ENCODE results near the gene ARL5C. TPM values are rescaled to one million over a fixed set of nuclear protein-coding genes. Genes with fewer than 3 reads are reported as not detected.

ARL5C gene
- total and polyA plus RNA-seq, 2 donors (not counting 1 experiment from before 2014, with no cell fraction given), result not detected

GRCh38 chr17:39115135-39115534 lies 50.8 kb downstream of the ARL5C start:
- Histone ChIP-seq H3K27me3 (replicated peaks in 1 of 4; ENCODE audit: control extremely low read depth in 1 of 4, control insufficient read depth in 3 of 4, insufficient read depth in 4 of 4, low read length in 3 of 4) (peaks cover 0 to 2% (median 0%) of the 10 kb centered on the region in 4 experiments), H2AFZ (ENCODE audit: insufficient read depth, low read depth, low read length, poor library complexity, severe bottlenecking) (no peak overlapping the region), H3K9me3 (ENCODE audit: control extremely low read depth in 1 of 3, control insufficient read depth in 2 of 3, insufficient read depth in 1 of 3, low read length in 2 of 3) (no peaks in the 10 kb centered on the region), H3K36me3 (replicated peaks in 1 of 2; ENCODE audit: control extremely low read depth in 1 of 2, control insufficient read depth in 1 of 2, extremely low read depth in 1 of 2, insufficient read depth in 2 of 2, low read length in 1 of 2) (no peaks in the 10 kb centered on the region), H3K4me3 (ENCODE audit: control extremely low read depth in 1 of 5, extremely low read depth in 1 of 5, insufficient read depth in 1 of 5, low read depth in 2 of 5, low read length in 4 of 5) (no peak overlapping the region), H3K9ac (ENCODE audit: low read length) (no peak overlapping the region), H4K20me1 (ENCODE audit: control insufficient read depth, insufficient read depth, low read length, poor library complexity, severe bottlenecking) (no peaks in the 10 kb centered on the region), H3K27ac (ENCODE audit: low read length in 2 of 2) (no peak overlapping the region), H3K79me2 (ENCODE audit: control insufficient read depth, insufficient read depth, low read length) (no peaks in the 10 kb centered on the region), H3K4me1 (ENCODE audit: control insufficient read depth in 2 of 2, insufficient read depth in 2 of 2, low read length in 2 of 2) (peaks cover 22 to 29% of the 10 kb centered on the region in 2 donors), H3K4me2 (replicated peaks; ENCODE audit: low read depth, low read length, poor library complexity, severe bottlenecking) (no peak overlapping the region)
- ChIA-PET CTCF (interaction anchor here (1.4 kb wide), 1 partner anchor 37 kb away, joined by 4 read pairs; the partner anchor contains the start of gene PLXDC1), POLR2A (no interaction called here)
- WGBS (ENCODE audit: insufficient coverage), result 47% methylated on average over 5 of the region's 5 CpGs
- H3K27me3 Mint-ChIP-seq, result peaks cover 4% of the 10 kb centered on the region
- TF ChIP-seq EZH2 (IDR thresholded peaks at IDR 0.05; ENCODE audit: borderline replicate concordance, insufficient read depth, low read depth, low read length, poor library complexity, severe bottlenecking), result no peak
- no peak for TF ChIP-seq CTCF (IDR thresholded peaks at IDR 0.05)
- intact Hi-C loops (cut with micrococcal nuclease), result loop anchor here (5.0 kb wide), 1 partner anchor 37 kb away; the partner anchor contains the start of gene PLXDC1
- H3K4me1 Mint-ChIP-seq, result peaks cover 25% of the 10 kb centered on the region
- DNase-seq (no peak), ATAC-seq (ENCODE audit: low read depth) (no peak)
- H3K4me3 Mint-ChIP-seq, result no peak overlapping the region
- peak overlapping the region; percentile 53 for H3K27ac Mint-ChIP-seq
- no peaks in the 10 kb centered on the region for H3K9me3 Mint-ChIP-seq (ENCODE audit: insufficient read depth)

- CTCF ChIA-PET, result interaction anchor here (1.4 kb wide), 1 partner anchor 37 kb away, joined by 4 read pairs; the partner anchor contains the start of gene PLXDC1
- Histone ChIP-seq H3K9me3 (ENCODE audit: control extremely low read depth in 1 of 3, control insufficient read depth in 2 of 3, insufficient read depth in 1 of 3, low read length in 2 of 3) (no peaks in the 10 kb centered on the region), H2AFZ (ENCODE audit: insufficient read depth, low read depth, low read length, poor library complexity, severe bottlenecking) (no peak overlapping the region), H3K4me3 (ENCODE audit: control extremely low read depth in 1 of 5, extremely low read depth in 1 of 5, insufficient read depth in 1 of 5, low read depth in 2 of 5, low read length in 4 of 5) (no peak overlapping the region), H3K27ac (ENCODE audit: low read length in 2 of 2) (no peak overlapping the region), H3K27me3 (replicated peaks in 1 of 4; ENCODE audit: control extremely low read depth in 1 of 4, control insufficient read depth in 3 of 4, insufficient read depth in 4 of 4, low read length in 3 of 4) (peaks cover 0 to 2% (median 0%) of the 10 kb centered on the region in 4 experiments), H3K9ac (ENCODE audit: low read length) (no peak overlapping the region), H3K4me1 (ENCODE audit: control insufficient read depth in 2 of 2, insufficient read depth in 2 of 2, low read length in 2 of 2) (peaks cover 18 to 25% of the 10 kb centered on the region in 2 donors), H3K4me2 (replicated peaks; ENCODE audit: low read depth, low read length, poor library complexity, severe bottlenecking) (no peak overlapping the region), H3K79me2 (ENCODE audit: control insufficient read depth, insufficient read depth, low read length) (no peaks in the 10 kb centered on the region), H3K36me3 (replicated peaks in 1 of 2; ENCODE audit: control extremely low read depth in 1 of 2, control insufficient read depth in 1 of 2, extremely low read depth in 1 of 2, insufficient read depth in 2 of 2, low read length in 1 of 2) (no peaks in the 10 kb centered on the region), H4K20me1 (ENCODE audit: control insufficient read depth, insufficient read depth, low read length, poor library complexity, severe bottlenecking) (no peaks in the 10 kb centered on the region)
- TF ChIP-seq CTCF (IDR thresholded peaks at IDR 0.05), result no peak
- TF ChIP-seq EZH2 (IDR thresholded peaks at IDR 0.05; ENCODE audit: borderline replicate concordance, insufficient read depth, low read depth, low read length, poor library complexity, severe bottlenecking), result no peak
- intact Hi-C loops (cut with micrococcal nuclease), result loop anchor here (5.0 kb wide), 1 partner anchor 38 kb away; the partner anchor contains the start of gene PLXDC1
- H3K9me3 Mint-ChIP-seq (ENCODE audit: insufficient read depth), result no peaks in the 10 kb centered on the region
- no peak for ATAC-seq (ENCODE audit: low read depth)
- peaks cover 6% of the 10 kb centered on the region for H3K27me3 Mint-ChIP-seq
- whole genome bisulfite sequencing (ENCODE audit: insufficient coverage), result 89% methylated on average over 14 of the region's 14 CpGs
- H3K27ac Mint-ChIP-seq, result no peak overlapping the region
- peaks cover 22% of the 10 kb centered on the region for H3K4me1 Mint-ChIP-seq
- H3K4me3 Mint-ChIP-seq, result no peak overlapping the region
- no peak for DNase-seq
- POLR2A ChIA-PET, result no interaction called here
These were observed 51.2 kb downstream of the ARL5C start for GRCh38 chr17:39114723-39115122.

Measured in B cell (primary cell).